ENCODE measurements around the gene MLKL.
A peak's percentile ranks its signal among the peaks of the same experiment; 100 is the strongest.

Gene MLKL

GRCh38 chr16:74700438-74701225, at the start of gene MLKL:
MLKL (minus strand) TSS chr16:74700862; CDS start chr16:74695757, 5,105 bp downstream.
- peak; percentile 39 to 49 for DNase-seq (ENCODE audit: low read depth in 2 of 2)

GRCh38 chr16:74749291-74750055, 48.8 kb upstream of the MLKL start:
- DNase-seq (ENCODE audit: low read depth in 2 of 2) = no peak

- DNase-seq (ENCODE audit: low read depth in 2 of 2) = no peak
Measured at GRCh38 chr16:74748616-74749026, 48.0 kb upstream of the MLKL start.

DNA sequence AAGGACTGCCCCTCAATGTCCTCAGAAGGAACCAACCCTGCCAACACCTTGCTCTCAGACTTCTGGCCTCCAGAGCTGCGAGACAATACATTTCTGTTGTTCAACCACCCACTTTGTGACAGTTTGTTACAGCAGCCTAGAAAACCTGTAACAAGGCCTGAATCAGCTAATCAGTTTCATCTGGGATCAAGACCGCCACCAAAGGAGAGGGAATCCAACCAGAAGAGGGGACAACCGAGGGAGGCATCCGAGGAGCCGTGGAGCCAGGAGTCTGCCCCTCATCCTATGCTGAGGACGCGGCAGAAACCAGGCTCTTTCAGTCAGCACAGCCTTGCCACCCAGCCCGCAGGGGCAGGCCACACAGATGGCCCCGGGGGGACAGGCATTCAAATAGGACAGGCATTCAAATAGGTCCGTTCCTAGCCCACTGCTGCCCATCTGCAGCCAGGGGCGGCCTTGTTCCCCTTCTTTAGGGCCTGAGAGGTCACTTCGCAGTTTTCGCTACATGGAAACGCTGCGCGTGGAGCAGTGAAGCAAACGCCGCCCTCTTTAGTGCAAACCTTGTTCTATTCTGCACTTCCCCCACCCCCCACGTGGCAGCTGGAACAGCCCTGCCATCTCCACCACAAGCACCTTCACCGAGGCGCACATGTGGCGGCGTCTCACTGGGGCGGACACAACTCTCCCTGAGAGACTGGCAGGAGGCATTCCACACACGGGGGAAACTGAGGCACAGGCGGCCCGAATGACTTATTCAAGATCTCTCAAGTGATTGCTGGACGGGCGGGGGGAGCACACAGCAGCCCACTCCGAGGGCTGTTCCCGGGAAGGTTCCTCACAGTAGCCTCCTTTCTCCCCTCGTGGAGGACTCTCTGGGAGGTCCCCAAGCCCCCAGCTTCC, 47.3 kb upstream of the MLKL start:
- DNase-seq (ENCODE audit: low read depth in 2 of 2) = no peak

GRCh38 chr16:74745926-74746325, 45.3 kb upstream of the MLKL start:
- DNase-seq (ENCODE audit: low read depth in 2 of 2) = no peak

DNA sequence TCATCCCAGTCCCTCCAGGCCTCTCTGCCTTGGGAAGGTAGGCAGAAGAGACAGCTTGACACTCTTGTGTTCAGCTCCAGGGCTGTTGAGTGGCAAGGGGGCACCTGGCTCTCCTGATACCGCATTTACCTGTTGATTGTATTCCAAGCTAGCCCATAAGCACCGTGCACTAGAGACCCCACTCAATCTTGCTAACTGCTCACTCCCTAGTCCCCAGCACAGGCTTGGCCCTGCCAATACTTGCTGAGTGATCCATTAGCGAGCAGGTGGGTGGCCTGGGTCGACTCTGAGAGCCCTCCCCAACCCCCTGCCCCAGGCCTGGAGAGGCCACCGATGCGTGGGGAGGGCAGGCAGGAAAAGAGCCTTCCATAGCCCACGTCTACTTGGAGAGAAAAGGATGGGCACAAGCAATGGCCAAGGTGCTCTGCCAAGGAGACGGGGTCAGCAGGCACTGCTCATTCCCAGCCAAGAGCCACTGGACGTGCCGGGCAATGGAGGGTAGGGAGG, 44.5 kb upstream of the MLKL start:
- no peak for DNase-seq (ENCODE audit: low read depth in 2 of 2)

DNA sequence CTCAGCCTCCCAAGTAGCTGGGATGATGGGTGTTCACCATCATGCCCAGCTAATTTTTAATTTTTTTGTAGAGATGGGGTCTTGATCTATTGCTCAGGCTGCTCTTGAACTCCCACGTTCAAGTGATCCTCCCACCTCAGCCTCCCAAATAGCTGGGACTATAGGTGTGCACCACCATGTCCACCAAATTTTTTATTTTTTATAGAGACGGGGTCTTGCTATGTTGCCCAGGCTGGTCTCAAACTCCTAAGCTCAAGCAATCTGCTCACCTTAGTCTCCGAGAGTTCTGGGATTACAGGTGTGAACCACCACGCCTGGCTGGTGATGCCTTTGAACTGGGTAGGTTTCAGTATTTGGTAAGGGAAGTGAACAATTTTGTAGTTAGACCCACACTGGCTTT, 43.9 kb upstream of the MLKL start:
- no peak for DNase-seq (ENCODE audit: low read depth in 2 of 2)

DNA sequence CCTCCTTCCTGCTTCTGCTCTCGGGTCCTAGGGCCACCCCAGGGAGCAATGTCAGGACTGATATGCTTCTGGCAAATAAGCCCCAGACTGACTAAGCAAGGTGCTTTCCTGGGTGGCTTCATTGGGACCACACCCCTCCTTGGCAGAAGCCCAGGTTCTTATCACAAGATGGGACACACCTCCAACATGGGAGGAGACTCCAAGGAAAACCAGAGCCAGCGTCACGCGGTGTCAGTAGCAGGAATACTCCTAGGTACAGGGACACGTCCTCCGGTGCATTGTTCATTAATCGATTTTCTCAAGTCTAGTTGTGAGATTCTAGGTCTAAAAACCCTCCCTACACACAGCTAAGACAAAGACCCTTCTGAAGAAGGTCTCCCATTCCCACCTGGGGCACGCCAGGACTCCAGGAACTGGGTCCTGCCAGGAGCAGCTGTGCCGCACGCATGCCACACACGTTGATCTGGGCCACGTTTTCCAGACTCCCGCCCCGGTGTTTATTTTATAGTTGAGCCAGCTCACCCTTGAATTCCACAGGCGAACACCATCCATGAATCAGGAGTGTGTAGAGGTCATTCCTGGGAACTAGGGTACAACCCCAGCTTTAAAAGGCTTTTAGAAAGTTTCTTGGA, 43.1 kb upstream of the MLKL start:
- no peak for DNase-seq (ENCODE audit: low read depth in 2 of 2)

- no peak for DNase-seq (ENCODE audit: low read depth in 2 of 2)
Measured at GRCh38 chr16:74743045-74743667, 42.5 kb upstream of the MLKL start.

GRCh38 chr16:74742051-74742481, 41.4 kb upstream of the MLKL start:
- DNase-seq (ENCODE audit: low read depth in 2 of 2) = no peak

DNA sequence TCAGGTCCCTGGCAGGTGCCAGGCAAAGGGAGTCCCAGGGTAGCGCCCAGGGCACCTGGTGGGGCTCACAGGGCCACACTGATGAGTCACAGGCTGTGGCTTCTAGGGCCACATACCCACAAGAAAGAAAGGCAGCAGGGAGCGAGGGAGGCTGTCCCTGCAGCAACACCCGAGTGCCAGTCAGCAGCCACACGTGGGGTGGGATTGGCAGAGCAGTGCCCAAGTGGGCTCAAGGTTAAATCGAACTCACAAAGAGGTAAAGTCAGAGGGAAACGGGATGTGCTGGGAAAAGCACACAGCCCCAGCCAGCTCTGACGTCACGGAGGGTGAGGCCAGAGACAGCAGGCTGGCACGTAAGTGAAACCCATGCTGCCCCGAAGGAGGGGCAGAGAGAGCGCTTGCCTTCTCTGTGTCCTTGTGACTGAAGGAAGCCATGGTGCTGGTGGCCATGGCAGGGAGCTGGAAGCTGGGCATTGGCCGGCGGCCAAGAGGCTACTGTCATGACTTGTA, 40.2 kb upstream of the MLKL start:
- DNase-seq (ENCODE audit: low read depth in 2 of 2) = no peak

DNA sequence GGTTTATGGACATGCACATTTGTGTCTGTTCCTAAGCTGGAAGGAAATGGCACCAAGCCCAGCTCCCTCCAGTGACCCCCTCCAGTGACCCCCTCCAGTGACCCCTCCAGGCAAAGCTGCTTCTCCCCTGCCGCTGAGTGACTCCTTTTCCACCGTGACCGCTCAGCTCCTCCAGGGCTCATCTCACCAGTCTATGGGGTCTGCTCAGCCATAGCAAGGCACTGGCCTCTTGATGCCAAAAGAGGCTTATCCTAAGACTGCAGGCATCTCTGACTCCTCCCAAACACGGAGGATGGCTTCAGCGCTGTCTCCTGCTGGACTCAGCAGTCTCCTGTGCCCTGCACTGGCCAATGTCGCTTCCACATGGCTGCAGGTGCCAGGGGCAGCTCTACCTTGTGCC, 38.6 kb upstream of the MLKL start:
- DNase-seq (ENCODE audit: low read depth in 2 of 2) = no peak

- no peak for DNase-seq (ENCODE audit: low read depth in 2 of 2)
Measured at GRCh38 chr16:74738816-74739215, 38.2 kb upstream of the MLKL start.

DNA sequence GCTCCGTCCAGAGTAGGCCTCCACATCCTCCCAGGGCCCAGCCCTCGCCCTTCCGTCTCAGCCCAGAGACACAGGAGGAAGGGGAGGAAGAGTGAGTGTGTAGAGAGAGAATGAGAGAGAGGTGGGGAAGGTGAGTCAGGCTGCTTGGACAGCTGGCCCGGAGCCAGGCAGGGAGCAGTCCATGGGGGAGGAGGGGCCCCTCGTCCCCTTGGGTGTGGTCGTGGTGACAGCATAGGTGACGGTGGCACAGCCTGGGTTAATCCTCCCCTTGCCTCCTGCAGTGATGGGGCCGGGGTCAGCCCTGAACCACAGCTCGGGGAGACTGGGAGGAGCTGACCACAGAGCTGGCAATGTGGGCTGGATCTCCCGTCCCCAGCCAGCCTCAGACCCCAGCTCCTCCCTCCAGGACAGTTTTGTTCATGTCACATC, 37.5 kb upstream of the MLKL start:
- DNase-seq (ENCODE audit: low read depth in 2 of 2) = no peak

GRCh38 chr16:74737521-74737920, 36.9 kb upstream of the MLKL start:
- no peak for DNase-seq (ENCODE audit: low read depth in 2 of 2)

DNA sequence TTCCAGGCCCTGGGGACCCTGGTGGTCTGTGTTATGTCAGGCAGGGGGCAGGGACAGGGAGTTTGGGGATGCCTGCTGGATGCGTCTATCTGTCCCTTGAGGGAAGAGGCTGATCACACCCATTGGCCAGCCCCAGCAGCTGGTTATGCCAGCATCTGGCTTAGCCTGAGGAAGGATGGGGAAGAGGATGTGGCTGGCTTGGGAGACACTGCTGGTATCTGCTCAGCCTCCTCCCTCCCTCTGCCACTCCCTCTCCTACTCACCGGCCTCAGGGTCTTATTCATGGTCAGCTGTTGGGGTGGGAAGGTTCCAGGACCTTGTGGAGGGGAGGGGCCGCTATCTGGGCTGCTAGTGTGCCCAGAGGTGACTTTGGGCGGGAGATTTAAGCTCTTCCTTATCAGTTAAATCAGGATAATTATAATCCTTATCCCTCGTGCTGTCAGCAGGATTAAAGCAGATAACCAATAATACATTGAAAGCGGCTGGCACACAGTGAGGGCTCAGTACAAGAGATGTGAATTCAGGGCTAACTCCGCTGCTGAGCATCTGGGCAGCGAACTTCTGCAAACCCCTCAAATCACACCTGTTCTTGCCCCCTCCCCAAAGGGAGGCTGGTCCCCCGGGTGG, 36.0 kb upstream of the MLKL start:
- no peak for DNase-seq (ENCODE audit: low read depth in 2 of 2)

DNA sequence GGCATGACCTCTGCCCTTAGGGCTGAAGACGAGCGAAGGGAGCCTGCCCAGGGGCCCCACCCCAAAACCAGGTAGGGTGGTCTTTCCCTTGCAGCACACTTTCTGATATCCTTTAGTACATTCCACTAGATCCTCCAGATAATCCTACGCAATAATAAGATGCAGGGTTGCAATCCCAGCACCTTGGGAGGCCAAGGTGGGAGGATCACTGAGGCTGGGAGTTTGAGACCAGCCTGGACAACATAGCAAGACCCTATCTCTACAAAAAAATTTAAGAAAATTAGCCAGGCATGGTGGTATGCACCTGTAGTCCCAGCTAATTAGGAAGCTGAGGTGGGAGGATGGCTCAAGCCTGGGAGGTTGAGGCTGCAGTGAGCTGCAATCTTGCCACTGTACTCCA, 34.9 kb upstream of the MLKL start:
- no peak for DNase-seq (ENCODE audit: low read depth in 2 of 2)

DNA sequence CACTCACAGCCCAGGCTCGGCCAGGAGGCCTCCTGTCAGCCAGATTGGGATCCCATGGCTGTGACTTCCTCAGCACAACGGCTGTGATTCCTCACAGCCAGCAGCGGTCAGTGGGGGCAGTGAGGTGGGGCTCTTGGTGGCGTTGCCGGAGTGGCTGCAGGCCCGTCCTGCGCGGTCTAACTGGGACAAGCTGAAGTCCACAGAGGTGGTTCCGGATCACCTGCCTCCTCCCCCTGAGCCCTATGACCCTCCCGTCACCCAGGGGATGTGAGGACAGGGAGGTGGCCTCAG, 34.4 kb upstream of the MLKL start:
- DNase-seq (ENCODE audit: low read depth in 2 of 2) = no peak

- no peak for DNase-seq (ENCODE audit: low read depth in 2 of 2)
Measured at GRCh38 chr16:74734361-74735161, 33.9 kb upstream of the MLKL start.
